SW480 (cell line): ENCODE results near the gene SDCBP2.
A peak's percentile ranks its signal among the peaks of the same experiment; 100 is the strongest.
"Not testable (repeated sequence)": the region's sequence is repeated elsewhere in the genome, so short reads cannot be mapped to it uniquely, and the experiment has no call there.

Source experiments
- DNase-seq: peaks from one replicate; pipeline ENCODE4 v3.0.0-alpha.2; 2016; ENCODE audit warnings: low spot score

The SDCBP2 gene

GRCh38 chr20:1357921-1358671 lies 29.2 kb upstream of the SDCBP2 start:
- DNase-seq: no peak

DNA sequence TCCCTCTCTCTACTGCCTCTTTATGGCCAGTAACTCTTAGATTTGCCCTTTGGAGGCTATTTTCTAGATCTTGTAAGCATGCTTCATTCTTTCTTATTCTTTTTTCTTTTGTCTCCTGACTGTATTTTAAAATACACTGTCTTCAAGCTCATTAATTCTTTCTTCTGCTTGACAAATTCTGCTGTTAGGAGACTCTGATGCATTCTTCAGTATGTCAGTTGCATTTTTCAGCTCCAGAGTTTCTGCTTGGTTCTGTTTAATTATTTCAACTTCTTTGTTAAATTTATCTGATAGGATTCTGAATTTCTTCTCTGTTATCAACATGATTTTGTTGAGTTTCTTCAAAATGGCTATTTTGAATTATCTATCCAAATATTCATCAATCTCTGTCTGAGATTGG lies 25.0 kb upstream of the SDCBP2 start:
- DNase-seq: no peak

GRCh38 chr20:1346315-1346969 lies 17.5 kb upstream of the SDCBP2 start:
- no peak for DNase-seq

DNA sequence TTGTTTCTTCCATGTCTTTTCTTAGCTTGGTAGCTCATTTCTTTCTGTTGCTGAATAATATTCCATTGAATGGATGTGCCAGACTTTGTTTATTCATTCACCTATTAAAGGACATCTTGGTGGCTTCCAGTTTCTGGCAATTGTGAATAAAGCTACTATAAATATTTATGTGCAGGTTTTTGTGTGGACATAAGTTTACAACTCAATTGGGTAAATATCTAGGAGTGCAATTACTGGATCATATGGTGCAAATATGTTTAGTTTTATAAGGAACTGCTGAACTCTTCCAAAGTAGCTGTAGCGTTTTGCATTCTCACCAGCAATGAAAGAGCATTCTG lies 16.8 kb upstream of the SDCBP2 start:
- DNase-seq: no peak

GRCh38 chr20:1345030-1345755 lies 16.3 kb upstream of the SDCBP2 start:
- no peak for DNase-seq

DNA sequence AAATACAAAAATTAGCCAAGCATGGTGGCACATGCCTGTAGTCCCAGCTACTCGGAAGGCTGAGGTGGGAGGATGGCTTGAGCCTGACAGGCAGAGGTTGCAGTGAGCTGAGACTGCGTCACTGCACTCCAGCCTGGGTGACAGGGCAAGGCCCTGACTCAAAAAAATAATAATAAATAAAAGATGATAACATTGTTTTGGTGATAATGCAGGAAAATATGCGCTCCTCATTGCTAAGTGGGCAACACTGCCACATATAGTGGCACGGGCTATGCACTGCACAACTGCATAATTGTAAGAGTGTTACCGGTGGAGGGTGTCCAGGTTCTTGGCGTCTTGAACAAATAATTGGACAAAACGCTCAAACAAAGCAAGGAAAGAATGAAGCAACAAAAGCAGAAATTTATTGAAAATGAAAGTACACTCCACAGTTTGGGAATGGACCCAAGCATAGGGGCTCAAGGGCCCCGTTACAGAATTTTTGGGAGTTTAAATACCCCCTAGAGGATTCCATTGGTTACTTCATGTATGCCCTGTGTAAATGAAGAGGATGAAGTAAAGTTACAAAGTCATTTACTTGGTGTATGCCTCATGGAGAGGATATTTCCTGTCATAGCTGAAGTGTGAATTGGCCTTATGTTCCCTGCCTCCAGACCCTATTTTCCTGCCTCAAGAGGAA lies 14.6 kb upstream of the SDCBP2 start:
- DNase-seq: not testable (repeated sequence)

- DNase-seq: no peak
Observed at GRCh38 chr20:1341561-1342265, 12.8 kb upstream of the SDCBP2 start.

DNA sequence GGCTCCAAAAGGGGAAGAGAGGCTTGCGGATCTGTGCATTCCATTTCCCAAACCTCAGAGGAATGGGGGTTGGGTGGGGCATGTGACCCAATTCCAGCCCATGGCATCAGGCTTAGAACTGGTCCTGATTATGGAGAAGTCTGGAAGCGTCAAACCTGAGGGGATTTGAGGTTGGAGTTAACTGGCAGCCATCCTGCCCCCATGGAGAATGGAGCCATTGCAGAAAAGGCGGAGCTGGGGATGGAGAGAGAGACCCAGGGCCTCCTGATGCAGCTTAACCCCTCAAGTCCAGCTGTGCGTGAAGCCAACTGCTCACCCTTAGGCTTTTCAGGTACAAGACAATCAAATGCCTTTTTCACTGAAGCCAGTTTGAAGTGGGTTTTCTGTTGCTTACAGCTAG lies 9.9 kb upstream of the SDCBP2 start:
- DNase-seq: no peak

GRCh38 chr20:1338096-1338495 lies 9.2 kb upstream of the SDCBP2 start:
- no peak for DNase-seq

GRCh38 chr20:1337441-1337840 lies 8.5 kb upstream of the SDCBP2 start:
- DNase-seq: no peak

DNA sequence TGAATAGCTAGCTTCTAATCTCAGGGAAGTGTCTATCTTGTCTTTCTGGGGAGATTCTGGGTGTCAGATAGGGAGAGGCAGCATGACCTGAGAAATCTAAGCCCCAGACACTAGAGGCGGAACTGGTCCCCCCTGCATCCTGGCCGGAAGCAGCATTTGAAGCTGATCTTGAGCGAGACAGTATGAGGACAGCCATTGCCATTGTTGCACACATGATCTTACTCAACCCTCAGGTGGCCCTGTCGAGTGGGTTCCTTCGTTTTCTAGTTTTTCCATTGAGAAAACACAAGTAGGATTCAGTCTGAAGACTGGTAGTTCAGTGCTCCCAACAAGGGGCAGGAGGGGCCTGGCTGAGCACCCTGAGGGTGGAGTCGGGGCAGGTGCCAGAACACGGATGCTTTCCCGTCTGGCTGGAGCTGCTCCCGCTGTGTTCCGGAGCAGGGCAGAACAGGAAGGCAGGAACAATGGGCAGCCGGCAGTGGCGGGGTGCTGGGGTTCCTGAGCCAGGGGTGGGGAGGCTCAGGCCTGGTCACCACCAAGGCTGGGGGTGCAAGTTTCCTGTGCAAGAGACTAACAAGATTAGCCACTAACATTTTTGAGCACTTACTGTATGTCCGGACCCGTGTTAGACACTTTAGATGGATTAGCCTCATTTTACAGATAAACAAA lies 7.9 kb upstream of the SDCBP2 start:
- DNase-seq: no peak

GRCh38 chr20:1335961-1336698 lies 7.2 kb upstream of the SDCBP2 start:
- DNase-seq: no peak

GRCh38 chr20:1334761-1335160 lies 5.8 kb upstream of the SDCBP2 start:
- DNase-seq: peak; percentile 35

DNA sequence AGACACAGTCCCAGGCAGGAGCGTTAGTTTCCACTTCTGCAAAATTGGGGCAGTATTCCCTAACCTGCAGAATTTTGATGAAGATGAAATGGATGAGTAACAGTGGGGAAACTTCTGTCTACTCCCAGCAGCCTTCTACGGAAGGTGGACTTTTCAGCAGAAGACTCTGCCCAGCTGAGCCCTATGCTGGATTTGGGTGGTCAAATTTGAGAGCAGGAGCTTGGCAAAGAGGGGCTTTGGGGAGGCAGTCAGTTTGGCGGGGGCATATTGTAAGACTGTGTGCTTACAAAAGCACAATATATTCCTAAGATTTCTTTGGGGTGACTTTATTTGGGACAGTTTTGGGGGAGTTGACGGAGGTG lies 5.4 kb upstream of the SDCBP2 start:
- no peak for DNase-seq

GRCh38 chr20:1333462-1334369 lies 4.8 kb upstream of the SDCBP2 start:
- DNase-seq: no peak

- DNase-seq: no peak
Observed at GRCh38 chr20:1332749-1333300, 3.9 kb upstream of the SDCBP2 start.

DNA sequence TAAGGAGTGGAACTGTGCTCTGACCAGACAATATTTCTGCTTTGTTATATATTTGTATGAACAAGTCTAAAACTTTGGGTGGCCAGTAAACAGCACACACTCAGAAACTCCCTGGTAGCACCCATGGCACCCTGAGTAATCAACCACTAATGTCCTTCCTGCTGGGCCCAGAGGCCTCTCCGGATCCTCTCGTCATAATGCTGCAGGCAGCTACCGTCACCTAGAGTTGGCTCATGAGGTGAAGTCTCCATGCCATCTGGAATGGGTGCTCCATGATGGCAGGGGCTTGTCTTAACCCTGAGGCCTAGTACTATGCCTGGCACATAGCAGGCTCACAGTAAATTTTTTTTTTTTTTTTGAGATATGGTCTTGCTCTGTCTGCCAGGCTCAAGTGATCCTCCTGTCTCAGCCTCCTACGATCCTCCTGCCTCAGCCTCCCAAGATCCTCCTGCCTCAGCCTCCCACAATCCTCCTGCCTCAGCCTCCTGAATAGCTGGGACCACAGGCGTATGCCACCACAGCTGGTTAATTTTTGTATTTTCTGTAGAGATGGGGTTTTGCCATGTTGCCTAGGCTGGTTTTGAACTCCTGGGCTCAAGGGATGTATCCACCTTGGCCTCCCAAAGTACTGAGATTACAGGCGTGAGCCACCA lies 3.0 kb upstream of the SDCBP2 start:
- DNase-seq: no peak

DNA sequence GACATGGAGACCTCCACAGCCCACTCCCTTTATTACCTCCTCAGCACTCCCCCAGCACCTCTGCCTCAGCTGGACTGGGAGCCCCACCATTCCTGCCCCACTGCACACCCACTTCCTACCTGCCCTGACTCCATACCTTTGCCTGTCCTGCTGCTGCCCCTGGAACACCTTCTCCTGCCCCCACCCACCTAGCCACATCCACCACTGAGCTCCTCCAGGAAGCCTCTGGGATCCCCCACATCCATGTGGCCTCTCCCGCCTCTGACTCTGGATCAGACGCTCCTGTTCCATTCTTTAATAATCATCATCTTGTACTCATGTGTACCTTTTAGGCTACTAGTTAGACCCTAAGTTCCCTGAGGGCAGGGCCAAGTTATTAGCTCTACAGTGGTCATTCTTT lies 2.2 kb upstream of the SDCBP2 start:
- DNase-seq: no peak
